GM21423 (cell line): ENCODE results near the gene FRAT2.
A peak's percentile ranks its signal among the peaks of the same experiment; 100 is the strongest.

Source experiments
- ATAC-seq: cut with Tn5 transposase; IDR thresholded peaks from one replicate; pipeline ENCODE4 v1.9.1; 2021; ENCODE audit warnings: mild to moderate bottlenecking, moderate library complexity; ENCODE audit not compliant: unreplicated experiment

The FRAT2 gene

DNA sequence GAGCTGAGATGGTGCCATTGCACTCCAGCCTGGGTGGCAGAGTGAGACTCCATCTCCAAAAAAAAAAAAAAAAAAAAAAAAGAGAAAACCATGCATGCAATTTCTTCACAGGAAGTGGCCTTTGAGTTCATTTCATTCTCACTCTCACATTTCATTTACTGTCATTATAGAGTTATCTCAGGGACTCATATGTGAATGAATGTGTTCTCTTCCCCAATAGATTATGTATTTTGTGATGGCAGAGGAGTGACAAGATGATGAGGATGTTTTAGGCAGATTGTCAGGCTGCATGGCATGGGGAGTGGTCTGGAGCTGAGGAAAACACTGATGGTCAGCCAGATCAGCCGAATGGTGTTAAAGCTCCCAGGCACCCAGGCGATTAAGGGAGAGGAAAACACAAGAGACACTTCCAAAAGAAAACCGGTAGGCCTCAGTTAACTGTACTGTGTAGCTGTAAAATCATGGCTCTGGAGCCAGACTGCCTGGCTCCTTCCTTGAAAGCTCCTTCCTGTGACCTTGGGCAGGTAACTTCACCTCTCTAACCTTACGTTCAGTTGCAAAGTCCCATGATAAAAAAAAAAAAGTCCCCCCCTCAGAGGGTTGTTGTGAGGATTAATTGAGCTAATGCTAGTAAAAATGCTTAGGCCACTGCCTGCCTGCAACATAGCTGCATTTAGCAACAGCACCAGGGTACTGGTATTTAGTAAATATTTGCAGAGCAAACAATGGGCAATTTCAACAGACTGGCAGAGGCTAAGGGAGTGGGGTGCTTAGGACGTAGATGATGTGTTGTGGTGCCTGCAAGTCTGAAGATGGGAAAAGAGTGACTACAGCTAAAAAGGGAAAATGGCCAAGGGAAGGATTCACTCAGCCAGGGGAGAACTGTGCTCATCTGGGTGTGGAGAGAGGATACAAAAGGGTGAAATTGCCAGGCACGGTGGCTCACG, 6.9 kb downstream of the FRAT2 start:
- no peak for ATAC-seq

GRCh38 chr10:97325754-97326153, 8.8 kb downstream of the FRAT2 start:
- ATAC-seq, result no peak

DNA sequence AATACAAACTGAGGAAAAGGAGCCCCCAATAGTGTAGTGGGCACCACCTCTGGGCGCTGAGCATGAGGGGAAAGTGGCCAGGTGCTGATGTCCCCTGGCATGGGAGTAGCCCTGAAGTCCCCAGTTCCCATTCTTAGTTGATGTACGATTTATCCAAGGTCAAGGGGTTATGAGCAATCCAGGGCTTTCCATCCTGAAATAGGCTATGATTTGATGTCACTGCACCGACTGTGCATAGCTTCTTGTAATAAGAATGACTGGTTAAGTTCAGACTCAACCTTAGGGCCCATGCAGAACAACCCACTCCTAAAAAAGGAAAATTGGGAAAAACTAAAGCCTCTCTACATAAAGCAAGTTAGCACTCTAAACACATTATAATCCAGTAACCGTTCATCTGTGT, 11.0 kb downstream of the FRAT2 start:
- ATAC-seq, result no peak

- ATAC-seq, result no peak
Measured at GRCh38 chr10:97321804-97322190, 12.7 kb downstream of the FRAT2 start.

GRCh38 chr10:97321032-97321803, 13.3 kb downstream of the FRAT2 start:
- ATAC-seq, result no peak

DNA sequence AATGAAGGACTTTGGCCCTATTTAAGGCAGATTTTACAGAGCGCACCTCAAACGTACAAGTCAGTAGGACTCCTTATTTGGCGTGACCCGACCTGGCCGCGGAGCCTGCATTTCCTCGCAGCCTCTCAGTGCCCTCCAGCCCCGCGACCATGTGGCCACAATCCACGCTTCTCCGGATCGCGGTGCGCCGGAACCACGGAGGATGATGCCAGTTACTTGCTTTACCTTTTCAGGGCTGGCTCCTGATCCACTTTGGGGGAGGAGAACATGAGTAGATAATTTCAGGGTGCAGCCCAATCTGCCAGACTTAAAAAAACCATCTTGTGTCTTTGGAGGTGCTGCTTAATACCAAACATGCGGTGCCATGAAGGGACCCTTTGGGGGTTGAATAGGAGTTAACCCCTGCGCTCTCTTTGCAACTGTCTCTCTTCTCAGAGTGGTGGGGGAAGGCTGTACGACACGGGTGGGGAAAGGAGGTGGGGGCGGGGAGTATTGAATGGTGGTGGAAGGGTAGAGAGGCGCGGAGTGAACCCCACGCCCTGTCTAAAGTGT, 14.0 kb downstream of the FRAT2 start:
- no peak for ATAC-seq

GRCh38 chr10:97319671-97320479, 14.7 kb downstream of the FRAT2 start:
- ATAC-seq, result peak; percentile 30

DNA sequence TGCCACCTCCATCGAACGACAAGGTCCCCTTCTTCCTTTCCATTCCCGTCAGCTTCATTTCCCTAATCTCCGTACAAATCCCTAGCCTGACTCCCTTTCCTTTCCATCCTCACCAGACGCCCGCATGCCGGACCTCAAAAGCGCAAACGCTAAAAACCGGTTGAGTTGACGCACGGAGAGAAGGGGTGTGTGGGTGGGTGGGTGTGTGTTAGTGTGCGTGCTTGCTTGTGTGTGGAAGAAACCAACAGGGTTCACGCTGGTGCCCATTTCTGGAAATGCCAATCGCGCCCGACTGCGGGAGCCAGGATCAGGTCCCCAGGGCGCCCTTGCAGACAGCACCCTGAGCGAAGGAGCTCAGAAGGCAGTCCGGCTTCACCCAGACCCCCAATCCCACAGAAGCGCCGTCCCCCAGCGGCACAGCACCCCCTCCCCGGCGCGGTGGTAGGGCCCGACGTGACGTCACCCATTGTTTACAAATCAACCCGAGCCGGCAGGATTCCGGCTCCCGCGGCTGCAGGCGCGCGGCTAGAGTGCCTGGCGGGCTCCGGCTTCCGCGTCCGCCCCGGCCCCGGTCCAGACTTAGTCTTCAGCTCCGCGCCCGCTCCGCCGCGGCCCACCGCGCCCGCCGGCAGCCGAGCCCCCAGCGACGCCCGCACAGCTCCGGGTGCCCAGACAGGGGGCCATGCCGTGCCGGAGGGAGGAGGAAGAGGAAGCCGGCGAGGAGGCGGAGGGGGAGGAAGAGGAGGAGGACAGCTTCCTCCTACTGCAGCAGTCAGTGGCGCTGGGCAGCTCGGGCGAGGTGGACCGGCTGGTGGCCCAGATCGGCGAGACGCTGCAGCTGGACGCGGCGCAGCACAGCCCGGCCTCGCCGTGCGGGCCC, 15.5 kb downstream of the FRAT2 start, which contains the start of gene FRAT1:
Gene FRAT1, plus strand, starts transcription at position 500 of the 880 bp plus-strand sequence. Its CDS starts 183 bp downstream, at position 683.
- peak; percentile 82 for ATAC-seq

- no peak for ATAC-seq
Measured at GRCh38 chr10:97314671-97315070, 19.9 kb downstream of the FRAT2 start.

DNA sequence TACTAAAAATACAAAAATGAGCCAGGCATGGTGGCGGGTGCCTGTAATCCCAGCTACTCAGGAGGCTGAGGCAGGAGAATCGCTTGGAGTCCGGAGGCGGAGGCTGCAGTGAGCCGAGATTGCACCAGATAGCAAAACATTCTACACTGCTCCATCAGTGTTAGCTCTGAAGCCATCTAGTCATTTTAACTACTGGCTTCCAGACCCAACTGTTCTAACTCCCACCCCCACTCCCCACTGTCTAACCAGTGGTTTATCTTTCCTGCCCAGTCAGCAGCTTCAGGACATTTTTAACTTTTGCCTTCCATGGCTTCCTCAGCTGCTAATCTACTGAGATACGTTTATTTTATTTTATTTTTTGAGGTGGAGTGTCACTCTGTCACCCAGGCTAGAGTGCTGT, 21.6 kb downstream of the FRAT2 start:
- no peak for ATAC-seq

DNA sequence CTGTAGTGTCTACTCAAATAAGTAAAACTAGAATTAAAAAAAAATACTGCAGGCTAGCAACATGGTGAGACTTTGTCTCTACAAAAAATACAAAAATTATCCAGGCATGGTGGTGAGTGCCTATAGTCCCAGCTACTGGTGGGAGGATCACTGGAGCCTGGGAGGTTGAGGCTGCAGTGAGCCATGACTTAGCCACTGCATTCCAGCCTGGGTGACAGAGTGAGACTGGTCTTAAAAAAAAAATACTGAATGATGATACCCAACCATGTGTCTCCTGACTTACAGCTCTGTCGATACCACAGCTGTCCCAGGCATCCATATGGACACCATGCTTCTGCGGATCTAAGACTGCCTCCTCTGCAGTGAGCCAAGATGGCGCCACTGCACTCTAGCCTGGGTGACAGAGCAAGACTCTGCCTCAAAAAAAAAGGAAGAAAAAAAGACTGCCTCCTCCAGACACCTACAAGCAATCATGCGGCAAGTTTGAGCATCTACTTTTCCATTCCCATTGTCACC, 23.4 kb downstream of the FRAT2 start:
- no peak for ATAC-seq

DNA sequence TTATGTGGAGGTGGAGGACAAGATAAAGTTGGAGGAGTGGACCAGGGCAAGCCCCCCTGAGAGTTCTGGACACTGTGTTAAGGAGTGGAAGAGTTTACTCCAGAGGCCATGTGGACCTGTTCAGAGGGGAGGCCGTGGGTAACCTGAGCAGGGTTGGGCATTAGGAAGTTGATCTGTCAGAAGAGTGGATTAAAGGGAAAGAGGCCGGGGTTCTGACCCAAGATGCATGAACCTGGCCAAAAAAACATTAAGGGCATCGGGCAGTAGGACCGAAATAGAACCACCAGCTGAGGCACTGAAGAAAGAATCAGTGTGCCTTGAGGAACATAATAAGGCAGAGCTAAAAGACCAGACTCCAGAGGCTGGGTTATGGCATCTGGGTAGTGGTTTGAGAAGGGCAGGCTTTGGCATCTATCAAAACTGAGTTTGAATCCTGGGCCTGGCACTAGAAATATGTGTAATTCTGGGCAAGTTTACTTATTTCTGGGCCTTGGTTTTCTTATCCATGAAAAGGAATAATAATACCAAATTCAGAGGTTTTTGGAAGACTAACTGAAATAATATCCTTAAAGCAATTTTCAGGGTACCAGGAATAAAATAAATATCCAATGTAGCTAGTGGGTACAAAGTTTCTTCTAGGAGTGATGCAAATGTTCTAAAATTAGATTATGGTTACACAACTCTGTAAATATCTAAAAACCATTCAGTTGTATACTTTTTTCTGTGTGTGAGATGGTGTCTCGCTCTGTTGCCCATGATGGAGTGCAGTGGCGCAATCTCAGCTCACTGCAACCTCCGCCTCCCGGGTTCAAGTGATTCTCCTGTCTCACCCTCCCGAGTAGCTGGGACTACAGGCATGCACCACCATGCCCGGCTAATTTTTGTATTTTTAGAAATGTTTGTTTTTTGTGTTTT, 26.4 kb downstream of the FRAT2 start:
- no peak for ATAC-seq

DNA sequence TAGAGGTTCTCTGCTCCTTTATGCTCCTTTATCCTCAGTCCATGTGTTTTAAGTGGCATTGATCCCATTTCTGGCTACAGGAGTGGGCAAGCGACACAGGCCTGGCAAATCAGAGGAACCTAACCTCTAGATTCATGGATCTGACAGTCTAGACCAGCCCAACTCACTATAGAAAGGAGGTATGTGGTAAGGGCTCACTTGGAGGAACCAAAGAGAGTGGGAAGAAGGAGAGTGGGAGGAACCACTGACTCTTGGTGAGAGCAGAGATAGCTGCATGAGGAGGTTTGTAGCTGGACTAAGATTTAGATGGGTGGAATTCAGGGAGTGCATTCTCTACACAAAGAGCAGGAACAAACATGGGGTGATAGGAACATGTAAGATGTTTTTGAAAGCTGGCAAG, 27.1 kb downstream of the FRAT2 start:
- no peak for ATAC-seq

DNA sequence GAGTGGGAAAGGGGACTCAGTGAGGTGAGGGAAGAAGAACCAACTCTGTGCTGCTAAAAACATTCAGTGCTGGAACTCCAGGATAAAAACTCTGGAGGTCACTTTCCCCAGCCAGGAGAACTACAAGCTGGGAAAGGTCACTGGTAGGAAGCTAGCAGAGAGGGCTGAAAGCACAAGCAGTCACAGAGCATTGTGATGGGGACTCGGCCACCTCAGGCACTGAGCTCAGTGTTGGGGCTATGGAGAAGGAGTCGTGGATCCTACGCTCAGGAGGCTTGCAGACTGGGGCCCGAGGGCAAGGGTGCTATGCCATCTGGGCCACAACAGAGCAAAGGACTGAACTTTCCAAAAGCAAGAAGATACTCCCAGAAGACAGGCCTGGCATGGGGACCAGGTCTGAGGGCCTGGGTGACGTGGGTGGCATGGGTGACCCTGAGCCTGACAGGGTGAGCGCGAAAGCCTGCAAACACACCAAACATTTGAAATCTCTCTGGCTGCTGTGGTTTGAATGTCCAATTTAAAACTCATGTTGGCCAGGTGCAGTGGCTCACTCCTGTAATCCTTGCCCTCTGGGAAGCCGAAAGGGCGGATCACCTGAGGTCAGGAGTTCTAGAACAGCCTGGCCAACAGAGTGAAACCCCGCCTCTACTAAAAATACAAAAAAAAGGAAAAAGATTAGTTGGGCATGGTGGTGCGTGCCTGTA, 32.3 kb downstream of the FRAT2 start:
- no peak for ATAC-seq

- ATAC-seq, result no peak
Measured at GRCh38 chr10:97300980-97301379, 33.5 kb downstream of the FRAT2 start.

DNA sequence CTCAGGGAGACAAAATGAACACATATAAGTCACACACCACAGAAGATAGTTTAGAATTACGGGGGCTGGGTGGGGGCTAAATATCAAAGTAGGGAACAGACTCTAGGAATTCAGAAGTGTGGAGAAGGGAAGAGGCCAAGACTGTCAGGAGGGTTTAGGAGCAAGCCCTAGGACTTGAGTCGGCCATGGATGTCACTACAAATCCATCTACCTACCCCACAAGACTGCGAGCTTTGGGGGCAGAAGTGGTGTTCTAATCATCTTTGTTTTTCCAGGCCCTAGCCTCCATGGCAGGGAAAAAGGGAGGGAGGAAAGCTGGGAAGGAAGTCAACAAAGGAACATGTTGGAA, 36.3 kb downstream of the FRAT2 start:
- no peak for ATAC-seq

DNA sequence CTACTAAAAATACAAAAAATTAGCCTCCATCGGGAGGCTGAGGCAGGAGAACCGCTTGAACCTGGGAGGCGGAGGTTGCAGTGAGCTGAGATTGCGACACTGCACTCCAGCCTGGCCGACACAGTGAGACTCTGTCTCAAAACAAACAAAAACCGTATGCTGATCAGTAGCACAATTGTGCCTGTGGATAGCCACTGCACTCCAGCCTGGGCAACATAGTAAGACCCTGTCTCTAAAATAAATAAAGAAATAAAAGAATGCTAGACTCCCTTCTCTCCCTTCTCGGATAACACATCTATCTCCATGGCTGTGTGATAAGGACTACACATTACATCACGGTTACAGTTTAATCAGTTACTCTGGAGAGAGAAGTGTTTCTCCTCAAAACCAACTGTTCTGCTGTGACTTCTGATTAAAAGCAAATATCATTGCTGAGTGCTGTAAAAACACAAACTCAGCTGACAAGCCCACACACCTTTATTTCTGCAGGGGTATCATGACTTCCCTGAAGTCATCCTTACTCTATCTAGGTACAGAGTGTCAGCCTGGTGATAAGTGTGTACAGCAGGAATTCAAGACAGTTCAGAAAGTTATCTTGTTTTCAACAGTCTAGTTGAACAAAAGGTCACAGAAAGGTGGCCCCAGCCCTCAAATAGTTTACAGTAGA, 36.8 kb downstream of the FRAT2 start:
- no peak for ATAC-seq

DNA sequence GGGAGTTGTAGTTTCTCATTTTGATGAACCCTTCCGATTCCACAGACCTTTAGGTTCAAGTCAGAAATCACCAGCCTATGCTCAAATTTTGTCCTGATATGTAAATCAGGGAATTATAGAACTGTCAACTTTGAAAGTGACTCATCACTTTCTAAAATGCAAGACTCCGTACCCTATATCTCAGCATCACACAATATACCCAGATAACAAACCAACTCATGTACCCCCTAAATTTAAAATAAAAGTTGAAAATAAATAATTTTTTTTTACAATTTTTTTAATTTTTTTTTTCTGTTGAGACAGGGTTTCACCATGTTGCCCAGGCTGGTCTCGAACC, 41.7 kb downstream of the FRAT2 start:
- no peak for ATAC-seq
